GM10266 (cell line): ENCODE measurements around the gene LY86.

ENCODE experiments used
- DNase-seq: peaks from one replicate; pipeline ENCODE4 v3.0.0; 2012; ENCODE audit errors: extremely low spot score
- CTCF ChIP-seq: IDR thresholded peaks from 2 replicates; pipeline ENCODE4 v1.5.1; 2012; ENCODE audit warnings: mild to moderate bottlenecking, low read depth; ENCODE audit not compliant: control insufficient read depth, insufficient read depth; ENCODE audit errors: missing control alignments

Gene LY86

GRCh38 chr6:6682225-6682624 is 93.7 kb downstream of the LY86 start:
- DNase-seq: no peak
- no peak for TF ChIP-seq CTCF

GRCh38 chr6:6683969-6684833 is 95.7 kb downstream of the LY86 start:
- DNase-seq: peak; percentile 84

GRCh38 chr6:6685249-6686040 is 96.9 kb downstream of the LY86 start:
- TF ChIP-seq CTCF: no peak
- DNase-seq: no peak

More at GRCh38 chr6:6683969-6684833, 95.7 kb downstream of the LY86 start:
- no peak for TF ChIP-seq CTCF

GRCh38 chr6:6686176-6686575 is 97.7 kb downstream of the LY86 start:
- DNase-seq: no peak
- TF ChIP-seq CTCF: no peak

- no peak for DNase-seq
Measured at GRCh38 chr6:6686748-6687601, 98.5 kb downstream of the LY86 start.

GRCh38 chr6:6688283-6688682 is 99.8 kb downstream of the LY86 start:
- TF ChIP-seq CTCF: no peak
- peak; percentile 34 for DNase-seq

More at GRCh38 chr6:6686748-6687601, 98.5 kb downstream of the LY86 start:
- no peak for TF ChIP-seq CTCF
